Smooth muscle cell of the brain vasculature (primary cell): Measurements from ENCODE around the gene DIRAS1.
"Not testable (repeated sequence)": the region's sequence is repeated elsewhere in the genome, so short reads cannot be mapped to it uniquely, and the experiment has no call there.

Source experiments
- DNase-seq: peaks from one replicate; pipeline ENCODE4 v3.0.0-alpha.2; 2012; ENCODE audit warnings: low read depth, low spot score

DIRAS1 gene

GRCh38 chr19:2678044-2678671, 43.0 kb downstream of the DIRAS1 start:
- DNase-seq: no peak

GRCh38 chr19:2676823-2677222, 44.3 kb downstream of the DIRAS1 start:
- no peak for DNase-seq

- no peak for DNase-seq
Measured at GRCh38 chr19:2675892-2676291, 45.3 kb downstream of the DIRAS1 start.

- DNase-seq: no peak
Measured at GRCh38 chr19:2670217-2670616, 51.0 kb downstream of the DIRAS1 start.

GRCh38 chr19:2668175-2668763, 52.9 kb downstream of the DIRAS1 start:
- DNase-seq: no peak

GRCh38 chr19:2667349-2667748, 53.8 kb downstream of the DIRAS1 start:
- DNase-seq: not testable (repeated sequence)

GRCh38 chr19:2666344-2666994, 54.7 kb downstream of the DIRAS1 start:
- DNase-seq: no peak

- DNase-seq: no peak
Measured at GRCh38 chr19:2665103-2665502, 56.1 kb downstream of the DIRAS1 start.
